GM12878 (cell line): ENCODE results near the gene PDS5A. TPM values are rescaled to one million over a fixed set of nuclear protein-coding genes. Genes with fewer than 3 reads are reported as not detected.

Experiments
- ATAC-seq: fragments of 200-7000 bp; cut with Tn5 transposase; 3 replicates; pipeline ENCODE4 v1.9.1; 2020; ENCODE audit warnings: mild to moderate bottlenecking, moderate library complexity
- BruUV-seq: library from RNA; stranded (reverse); fragments of 400-500 nt; replicated peaks from 2 replicates; lab custom pipeline; 2021; lab: Mats Ljungman, UMichigan
- CTCF ChIA-PET: fragments of 300-600 bp; sonication (Branson Sonifier 250); formaldehyde crosslinking; extraction: SDS; loops from one replicate; lab custom pipeline; 2021; ENCODE audit warnings: inconsistent platforms; lab: Yijun Ruan, JAX
- POLR2A ChIA-PET: fragments of 350-600 bp; formaldehyde crosslinking; extraction: SDS; loops from one replicate; lab custom pipeline; 2021; ENCODE audit warnings: inconsistent platforms; lab: Charles Lee
- RAD21 ChIA-PET: fragments of 300-600 bp; sonication (Branson Sonifier 250); formaldehyde crosslinking; loops from one replicate; lab custom pipeline; 2023; ENCODE audit warnings: antibody characterized with exemption; ENCODE audit not compliant: unreplicated experiment; lab: Charles Lee
- SMC1A ChIA-PET: fragments of 300-600 bp; sonication (Branson Sonifier 250); formaldehyde crosslinking; loops from one replicate; lab custom pipeline; 2023; ENCODE audit not compliant: unreplicated experiment, uncharacterized antibody; lab: Charles Lee
- DNase-seq: peaks from one replicate; pipeline ENCODE4 v3.0.0-alpha.2; 2011; ENCODE audit warnings: low read depth, low spot score
- FAIRE-seq: peaks from 3 replicates; lab custom pipeline; 2011; peaks lifted over from hg19 to GRCh38; lab: Jason Lieb, UNC
- H2AFZ ChIP-seq: 2 replicates; pipeline ENCODE4 v1.6.0; 2011; ENCODE audit warnings: low read depth, low read length, control low read depth; ENCODE audit not compliant: control insufficient read depth
- H3K27ac ChIP-seq: 2 replicates; pipeline ENCODE4 v1.5.1; 2011; ENCODE audit warnings: control low read depth; ENCODE audit not compliant: control insufficient read depth, insufficient read depth
- H3K27me3 ChIP-seq, 2 experiments: replicated peaks in 1 of 2; 2 replicates each; pipeline versions ENCODE4 v1.6.0 to v1.6.1; 2011; ENCODE audit warnings: low read length in 1 of 2; ENCODE audit not compliant: control insufficient read depth in 2 of 2, insufficient read depth in 2 of 2
- H3K36me3 ChIP-seq, 2 experiments: 2 replicates each; pipeline ENCODE4 v1.5.1; 2011; ENCODE audit warnings: low read length in 1 of 2; ENCODE audit not compliant: control insufficient read depth in 2 of 2, insufficient read depth in 2 of 2
- H3K4me1 ChIP-seq: 2 replicates; pipeline ENCODE4 v1.6.1; 2011; ENCODE audit warnings: mild to moderate bottlenecking, low read length, moderate library complexity, mixed read lengths; ENCODE audit not compliant: control insufficient read depth, insufficient read depth
- H3K4me2 ChIP-seq: 2 replicates; pipeline ENCODE4 v1.6.0; 2011; ENCODE audit warnings: control low read depth; ENCODE audit not compliant: control insufficient read depth, insufficient read depth
- H3K4me3 ChIP-seq: fragments of 200-600 bp; sonication (generic); 2 replicates; pipeline ENCODE4 v1.5.1; 2016
- H3K79me2 ChIP-seq: 2 replicates; pipeline ENCODE4 v1.6.0; 2011; ENCODE audit warnings: low read length; ENCODE audit not compliant: control insufficient read depth, insufficient read depth
- H3K9ac ChIP-seq: 2 replicates; pipeline ENCODE4 v1.8.0; 2011; ENCODE audit warnings: low read length, control low read depth, mixed read lengths; ENCODE audit not compliant: control insufficient read depth, insufficient read depth
- H3K9me3 ChIP-seq: replicated peaks from 3 replicates; pipeline ENCODE4 v1.5.1; 2011; ENCODE audit warnings: mild to moderate bottlenecking, low read length; ENCODE audit not compliant: control insufficient read depth, insufficient read depth
- H4K20me1 ChIP-seq: 2 replicates; pipeline ENCODE4 v1.6.0; 2011; ENCODE audit not compliant: control insufficient read depth, insufficient read depth
- BACH1 ChIP-seq: fragments of 450-650 bp; IDR thresholded peaks from 2 replicates; pipeline ENCODE4 v1.6.1; 2017; ENCODE audit warnings: mild to moderate bottlenecking, borderline replicate concordance
- EP300 ChIP-seq, 2 experiments: fragments of 150-350 bp in 1 of 2; IDR thresholded peaks; 2 replicates each; pipeline ENCODE4 v1.6.1; 2011 to 2012; ENCODE audit warnings: low read depth in 2 of 2, low read length in 2 of 2, borderline replicate concordance in 1 of 2, improper control_type of control experiment in 1 of 2, inconsistent platforms in 1 of 2; ENCODE audit not compliant: control insufficient read depth in 1 of 2
- ESRRA ChIP-seq: IDR thresholded peaks from 2 replicates; pipeline ENCODE4 v1.6.1; 2012; ENCODE audit warnings: mild to moderate bottlenecking, low read length, improper control_type of control experiment
- FOXK2 ChIP-seq: fragments of 450-650 bp; IDR thresholded peaks from 2 replicates; pipeline ENCODE4 v1.6.1; 2017; ENCODE audit warnings: mild to moderate bottlenecking, moderate library complexity
- POU2F2 ChIP-seq: IDR thresholded peaks from 3 replicates; pipeline ENCODE4 v1.6.1; 2011; ENCODE audit warnings: low read depth, mild to moderate bottlenecking, low read length, borderline replicate concordance
- RAD21 ChIP-seq: IDR thresholded peaks from 2 replicates; pipeline ENCODE4 v1.6.1; 2011; ENCODE audit warnings: mild to moderate bottlenecking, low read depth, low read length, moderate library complexity; ENCODE audit not compliant: insufficient read depth
- SMC3 ChIP-seq: IDR thresholded peaks from 2 replicates; pipeline ENCODE4 v1.6.1; 2011; ENCODE audit warnings: low read length, improper control_type of control experiment, borderline replicate concordance
- SPI1 ChIP-seq: IDR thresholded peaks from 2 replicates; pipeline ENCODE4 v1.6.1; 2011; ENCODE audit warnings: low read depth, mild to moderate bottlenecking, low read length, moderate library complexity, borderline replicate concordance; ENCODE audit not compliant: insufficient read depth
- SREBF2 ChIP-seq: IDR thresholded peaks from 2 replicates; pipeline ENCODE4 v1.6.1; 2012; ENCODE audit warnings: mild to moderate bottlenecking, low read length
- TARDBP ChIP-seq: IDR thresholded peaks from 2 replicates; pipeline ENCODE4 v1.6.1; 2016; ENCODE audit warnings: borderline replicate concordance
- USF2 ChIP-seq: IDR thresholded peaks from 2 replicates; pipeline ENCODE4 v1.6.1; 2011; ENCODE audit warnings: low read depth, low read length, improper control_type of control experiment, borderline replicate concordance
- ZNF207 ChIP-seq: fragments of 450-650 bp; IDR thresholded peaks from 2 replicates; pipeline ENCODE4 v1.6.1; 2014; ENCODE audit warnings: antibody characterized with exemption, mild to moderate bottlenecking, borderline replicate concordance
- WGBS: methylation state at CpG from one replicate; pipeline ENCODE4 v1.1.6; 2016; ENCODE audit warnings: low lambda C conversion rate; ENCODE audit not compliant: insufficient replicate concordance, insufficient coverage; ENCODE audit errors: missing lambda C conversion rate; 5-methylcytosine and 5-hydroxymethylcytosine counted together
- in situ Hi-C: fragments of 300-500 bp; cut with MboI; formaldehyde crosslinking; loops from 9 replicates; pipeline ENCODE4 v1.14.3; 2018; ENCODE audit warnings: mixed read lengths
- intact Hi-C: fragments of 100-400 bp; cut with micrococcal nuclease; formaldehyde crosslinking; loops from one replicate; pipeline ENCODE4 v1.14.2; 2022; ENCODE audit not compliant: unreplicated experiment
- polyA plus RNA-seq, 11 experiments: library from polyadenylated mRNA; depleted of rRNA in 4 of 11; unstranded in 6 of 11; stranded (reverse) in 5 of 11; fragments of >200 nt; fragmentation: Nextera tagmentation in 4 of 11; fragmentation: Illumina TruSeq in 1 of 11; extraction: Ambion mirVana in 4 of 11; extraction: Trizol in 1 of 11; gene quantifications; 1 replicate in 1 of 11; 2 replicates in 10 of 11; pipeline versions ENCODE4 v1.2.1 to v1.2.3, GENCODE V29; 2011 to 2016; ENCODE audit warnings: inconsistent platforms in 2 of 11, missing spikeins in 2 of 11, low read depth in 1 of 11
- total RNA-seq, 4 experiments: library from RNA; depleted of rRNA in 3 of 4; stranded (reverse); fragments of >200 nt in 3 of 4; fragmentation: Illumina TruSeq in 1 of 4; extraction: Trizol in 1 of 4; gene quantifications; 2 replicates each; pipeline versions ENCODE4 v1.2.1 to v1.2.3, GENCODE V29; 2013 to 2021

The PDS5A gene
- total and polyA plus RNA-seq, 10 of the 15 experiments (the other 5 are each of a cell fraction or from before 2014, with no cell fraction given) = 13.7 to 69.7 (median 52.3) TPM

- in situ Hi-C loops = no loop called here
- DNase-seq (no peak), FAIRE-seq (no peak)
- H3K4me1 ChIP-seq = no peaks in the 10 kb centered on the region
- no peak overlapping the region for H3K4me2 ChIP-seq
- no peaks in the 10 kb centered on the region for H3K9me3 ChIP-seq
- H3K27ac ChIP-seq = no peak overlapping the region
- ChIA-PET RAD21 (no interaction called here), CTCF (interaction anchor here (4.2 kb wide), 1 partner anchor 13 kb away, joined by 16 read pairs; no protein-coding TSS in a partner anchor)
- no peak overlapping the region for H2AFZ ChIP-seq
- H3K36me3 ChIP-seq = peaks cover 4 to 13% of the 10 kb centered on the region in 2 experiments; a peak in 3 of 4 replicates
- no peak for TF ChIP-seq POU2F2
- no peak for TF ChIP-seq TARDBP
- no peak for TF ChIP-seq FOXK2
- TF ChIP-seq ZNF207 = no peak
- no peak for TF ChIP-seq SMC3
- TF ChIP-seq USF2 = no peak
- TF ChIP-seq SREBF2 = no peak
- no peak for TF ChIP-seq ESRRA
- no peak for TF ChIP-seq BACH1
- no peak for TF ChIP-seq SPI1
- no peak for TF ChIP-seq RAD21
- TF ChIP-seq EP300 (IDR thresholded peaks at IDR 0.05; ENCODE audit: borderline replicate concordance in 1 of 2, control insufficient read depth in 1 of 2, low read depth in 2 of 2, low read length in 2 of 2) = no peak
- TF ChIP-seq, all 136 proteins: peak for 0
- no peaks in the 10 kb centered on the region for H3K79me2 ChIP-seq
- ATAC-seq = no peak
- no peaks in the 10 kb centered on the region for H4K20me1 ChIP-seq
- no peaks in the 10 kb centered on the region for H3K27me3 ChIP-seq
- SMC1A ChIA-PET = interaction anchor here (0.8 to 2.3 kb wide), 6 partner anchors 11 to 441 kb away, joined by 3 to 5 read pairs (median 4); no protein-coding TSS in a partner anchor
- POLR2A ChIA-PET = interaction anchor here (1.1 kb wide), 1 partner anchor 23 kb away, joined by 3 read pairs; no protein-coding TSS in a partner anchor
- 100% methylated on average over 3 of the region's 3 CpGs for WGBS
- intact Hi-C loops = loop anchor here (5.0 kb wide), 1 partner anchor 67 kb away; the partner anchor contains the start of gene PDS5A
- no peak overlapping the region for H3K4me3 ChIP-seq
- no peak overlapping the region for H3K9ac ChIP-seq
- BruUV-seq = no TSS peak
Observed at GRCh38 chr4:39910064-39910463, 67.6 kb downstream of the PDS5A start.
